ENCODE data around the gene PAQR8. TPM values are rescaled to one million over a fixed set of nuclear protein-coding genes. Genes with fewer than 3 reads are reported as not detected.

Gene PAQR8
- total and polyA plus RNA-seq, 2 of the 13 experiments (the other 11 are each of a cell fraction or from before 2014, with no cell fraction given): 37.7 to 50.7 TPM

GRCh38 chr6:52326540-52327364 lies 35.2 kb upstream of the PAQR8 start (continued):
- TF ChIP-seq CCDC6 (CRISPR knock-in tag; IDR thresholded peaks at IDR 0.05) (peak; percentile 29; the same call in 1 of the 2 replicates), ZNF781 (CRISPR knock-in tag; IDR thresholded peaks at IDR 0.05; ENCODE audit: borderline replicate concordance, not compliant biosample characterization) (peak; percentile 20), ZNF644 (CRISPR knock-in tag; IDR thresholded peaks at IDR 0.05; ENCODE audit: low read depth) (peak; percentile 12), ZNF562 (CRISPR knock-in tag; IDR thresholded peaks at IDR 0.05; ENCODE audit: borderline replicate concordance) (no peak), E2F2 (CRISPR knock-in tag; IDR thresholded peaks at IDR 0.05; ENCODE audit: borderline replicate concordance) (no peak), RBM22 (optimal IDR thresholded peaks at IDR 0.05; ENCODE audit: low read length) (peak; percentile 36)

GRCh38 chr6:52328303-52328662 lies 33.7 kb upstream of the PAQR8 start:
- peak; percentile 96 for DNase-seq (ENCODE audit: low spot score)
- H2AFZ ChIP-seq (ENCODE audit: low read length): peak overlapping the region; percentile 17
- intact Hi-C loops (cut with micrococcal nuclease; ENCODE audit: unreplicated experiment) (loop anchor here (1.0 kb wide), 1 partner anchor 261 kb away; no protein-coding TSS in a partner anchor), in situ Hi-C loops (cut with HindIII; ENCODE audit: extremely low pct_ligation_motif_present, low pct_unique_long_range_greater_than_20kb) (no loop called here)
- peak overlapping the region; percentile 81 for H3K4me2 ChIP-seq (ENCODE audit: low read depth, low read length)
- H3K9me3 ChIP-seq (ENCODE audit: low read length): no peaks in the 10 kb centered on the region
- H3K4me3 ChIP-seq (replicated peaks in 1 of 3; ENCODE audit: insufficient read depth in 1 of 3, low read depth in 2 of 3, low read length in 3 of 3): peak overlapping the region in 2 of 3 experiments; percentile 6 to 19; a peak in 3 of 6 replicates
- no peaks in the 10 kb centered on the region for H3K27me3 ChIP-seq (ENCODE audit: control insufficient read depth in 1 of 2, insufficient read depth in 2 of 2, low read length in 2 of 2)
- no peaks in the 10 kb centered on the region for H4K20me1 ChIP-seq (ENCODE audit: insufficient read depth, low read length)
- WGBS (ENCODE audit: low lambda C conversion rate): 0% methylated on average over 2 of the region's 2 CpGs
- H3K79me2 ChIP-seq (ENCODE audit: insufficient read depth, low read length): no peaks in the 10 kb centered on the region
- peak; percentile 72 for ATAC-seq
- CTCF ChIA-PET (ENCODE audit: low intra/inter-chr PET ratio, low total read pairs): no interaction called here
- H3K9ac ChIP-seq (ENCODE audit: insufficient read depth, low read depth, low read length): peak overlapping the region; percentile 69
- BruUV-seq (replicated peaks): no TSS peak
- no peaks in the 10 kb centered on the region for H3K36me3 ChIP-seq (replicated peaks in 1 of 2; ENCODE audit: control insufficient read depth in 1 of 2, insufficient read depth in 2 of 2, low read length in 2 of 2)
- H3K27ac ChIP-seq (ENCODE audit: extremely low read length, insufficient read depth, low read length): peak overlapping the region; percentile 93
- POLR2A ChIA-PET: interaction anchor here (0.8 to 4.5 kb wide), 9 partner anchors 9 to 270 kb away, joined by 4 to 48 read pairs (median 10); partner anchors contain the start of genes EFHC1, MCM3 and PAQR8
- peaks cover 93% of the 10 kb centered on the region for H3K4me1 ChIP-seq (ENCODE audit: insufficient read depth, low read length)
- FAIRE-seq: peak; percentile 71
- TF ChIP-seq SP5 (CRISPR knock-in tag; IDR thresholded peaks at IDR 0.05; ENCODE audit: borderline replicate concordance, low read depth) (peak; percentile 88), HMGXB4 (CRISPR knock-in tag; IDR thresholded peaks at IDR 0.05; ENCODE audit: borderline replicate concordance in 1 of 2, low read depth in 1 of 2) (peak in 1 of 2 experiments; percentile 38; a peak in 1 of 4 replicates), MED1 (CRISPR knock-in tag; IDR thresholded peaks at IDR 0.05) (peak; percentile 53), NFYB (CRISPR knock-in tag; IDR thresholded peaks at IDR 0.05) (peak; percentile 3; the same call in 1 of the 2 replicates), CEBPG (CRISPR knock-in tag; IDR thresholded peaks at IDR 0.05) (peak; percentile 81), PATZ1 (CRISPR knock-in tag; IDR thresholded peaks at IDR 0.05) (peak; percentile 57), ZNF232 (CRISPR knock-in tag; IDR thresholded peaks at IDR 0.05; ENCODE audit: borderline replicate concordance) (no peak), HMG20B (CRISPR knock-in tag; conservative IDR thresholded peaks at IDR 0.05) (peak; percentile 73), SIX4 (CRISPR knock-in tag; IDR thresholded peaks at IDR 0.05) (peak; percentile 58; the same call in 1 of the 2 replicates), SALL1 (CRISPR knock-in tag; IDR thresholded peaks at IDR 0.05) (peak; percentile 25; the same call in 1 of the 2 replicates)
